Naive thymus-derived CD8-positive, alpha-beta T cell (primary cell): Measurements from ENCODE around the gene FGB. TPM values are rescaled to one million over a fixed set of nuclear protein-coding genes. Genes with fewer than 3 reads are reported as not detected.

Experiments used
- ATAC-seq, 2 donors: fragments of 150-1000 bp; cut with Tn5 transposase in 1 of 2; sonication (Bioruptor Pico), chemical (Tn5 transposase) in 1 of 2; 1 replicate in 1 of 2; 2 replicates in 1 of 2; pipeline ENCODE4 v1.10.0; 2021; ENCODE audit warnings: mild to moderate bottlenecking in 2 of 2, moderate library complexity in 2 of 2
- POLR2A ChIA-PET: fragments of 350-600 bp; sonication (Branson Sonifier 250); formaldehyde crosslinking; loops from one replicate; lab custom pipeline; 2021; ENCODE audit warnings: antibody characterized with exemption; lab: Charles Lee
- DNase-seq, 10 donors: peaks; one replicate each; pipeline versions ENCODE4 v3.0.0 to v3.0.0-alpha.2; 2020 to 2022
- H3K27ac Mint-ChIP-seq, 10 donors: one replicate each; pipeline ENCODE4 v1.8.0; 2020 to 2022; ENCODE audit warnings: mild to moderate bottlenecking in 10 of 10, mixed read lengths in 10 of 10, moderate library complexity in 4 of 10, inconsistent platforms in 1 of 10
- H3K27me3 Mint-ChIP-seq, 5 donors: one replicate each; pipeline ENCODE4 v1.8.0; 2021 to 2022; ENCODE audit warnings: mixed read lengths in 5 of 5
- H3K36me3 Mint-ChIP-seq, 3 donors: one replicate each; pipeline ENCODE4 v1.8.0; 2020 to 2022; ENCODE audit warnings: mixed read lengths in 3 of 3, mild to moderate bottlenecking in 2 of 3, inconsistent platforms in 1 of 3
- H3K4me1 Mint-ChIP-seq, 4 donors: one replicate each; pipeline ENCODE4 v1.8.0; 2021 to 2022; ENCODE audit warnings: mixed read lengths in 4 of 4
- H3K4me3 Mint-ChIP-seq, 10 donors: one replicate each; pipeline ENCODE4 v1.8.0; 2020 to 2022; ENCODE audit warnings: mild to moderate bottlenecking in 10 of 10, mixed read lengths in 10 of 10, moderate library complexity in 6 of 10, inconsistent platforms in 1 of 10
- H3K9me3 Mint-ChIP-seq, 9 donors: one replicate each; pipeline ENCODE4 v1.8.0; 2020 to 2022; ENCODE audit warnings: mixed read lengths in 9 of 9, mild to moderate bottlenecking in 3 of 9, inconsistent platforms in 1 of 9, moderate library complexity in 1 of 9
- polyA plus RNA-seq, 3 donors: library from polyadenylated mRNA; unstranded; fragments of 300-500 nt; fragmentation: Illumina TruSeq; gene quantifications; one replicate each; pipeline ENCODE4 v1.2.3, GENCODE V29; 2021
- total RNA-seq, 8 experiments: library from RNA in 2 of 8; stranded (reverse) in 2 of 8; gene quantifications; one replicate each; pipeline ENCODE4 v1.2.3 and lab custom pipeline; 2021 to 2026

FGB gene
- total and polyA plus RNA-seq, 5 experiments from 2014 or later: not detected

- H3K27ac Mint-ChIP-seq: peak within 1 kb of the TSS; percentile 95 to 99 (median 97)
- peak; percentile 89 to 98 (median 96) for DNase-seq
- peaks cover 13 to 39% (median 25%) of the 10 kb centered on the region in 4 donors for H3K4me1 Mint-ChIP-seq
- H3K36me3 Mint-ChIP-seq: peaks cover 0 to 28% (median 0%) of the 10 kb centered on the region in 3 donors
- H3K27me3 Mint-ChIP-seq: no peaks in the 10 kb centered on the region
- H3K4me3 Mint-ChIP-seq: peak within 1 kb of the TSS; percentile 96 to 100 (median 98)
- POLR2A ChIA-PET: interaction anchor here (0.9 to 1.0 kb wide), 2 partner anchors 219 to 1403 kb away, joined by 3 to 5 read pairs; partner anchors contain the start of gene CTSO
- no peaks in the 10 kb centered on the region for H3K9me3 Mint-ChIP-seq
- ATAC-seq: peak; percentile 94 to 96
These were observed 12.7 kb upstream of the FGB start, which contains the start of gene PLRG1 for GRCh38 chr4:154549894-154550790. TSS of gene PLRG1 (minus strand) at chr4:154550400. CDS start at chr4:154550308, 92 bp downstream.

GRCh38 chr4:154551872-154552686 is 10.7 kb upstream of the FGB start:
- H3K4me1 Mint-ChIP-seq: peaks cover 13 to 37% (median 25%) of the 10 kb centered on the region in 4 donors
- peak overlapping the region in 5 of 10 donors; percentile 56 to 77 (median 72) for H3K27ac Mint-ChIP-seq
- H3K27me3 Mint-ChIP-seq: no peaks in the 10 kb centered on the region
- H3K36me3 Mint-ChIP-seq: peaks cover 0 to 10% (median 0%) of the 10 kb centered on the region in 3 donors
- H3K9me3 Mint-ChIP-seq: no peaks in the 10 kb centered on the region
- POLR2A ChIA-PET: interaction anchor here (1.3 kb wide), 1 partner anchor 74 kb away, joined by 3 read pairs; no protein-coding TSS in a partner anchor
- peak; percentile 34 to 37 for ATAC-seq
- peak overlapping the region in 3 of 10 donors; percentile 10 to 45 (median 17) for H3K4me3 Mint-ChIP-seq
- peak; percentile 44 to 82 (median 66) for DNase-seq

- no peaks in the 10 kb centered on the region for H3K9me3 Mint-ChIP-seq
These were observed 3.7 kb upstream of the FGB start for GRCh38 chr4:154559141-154559493.

GRCh38 chr4:154559494-154560418 is 3.1 kb upstream of the FGB start:
- Mint-ChIP-seq H3K36me3 (no peaks in the 10 kb centered on the region), H3K4me3 (no peak overlapping the region), H3K4me1 (no peaks in the 10 kb centered on the region), H3K27ac (no peak overlapping the region), H3K9me3 (no peaks in the 10 kb centered on the region), H3K27me3 (peaks cover 0 to 12% (median 6%) of the 10 kb centered on the region in 5 donors)
- ATAC-seq (no peak), DNase-seq (no peak)
- POLR2A ChIA-PET: no interaction called here

More at GRCh38 chr4:154559141-154559493, 3.7 kb upstream of the FGB start:
- Mint-ChIP-seq H3K27me3 (peaks cover 0 to 12% (median 6%) of the 10 kb centered on the region in 5 donors), H3K4me3 (no peak overlapping the region), H3K4me1 (no peaks in the 10 kb centered on the region), H3K36me3 (no peaks in the 10 kb centered on the region), H3K27ac (no peak overlapping the region)
- ATAC-seq: no peak
- POLR2A ChIA-PET: no interaction called here
- no peak for DNase-seq

- Mint-ChIP-seq H3K9me3 (no peaks in the 10 kb centered on the region), H3K4me3 (no peak overlapping the region), H3K27ac (no peak overlapping the region), H3K36me3 (no peaks in the 10 kb centered on the region), H3K4me1 (no peaks in the 10 kb centered on the region), H3K27me3 (peaks cover 0 to 12% (median 6%) of the 10 kb centered on the region in 5 donors)
- no peak for ATAC-seq
- POLR2A ChIA-PET: no interaction called here
- no peak for DNase-seq
These were observed 2.4 kb upstream of the FGB start for GRCh38 chr4:154560419-154560801.

- H3K9me3 Mint-ChIP-seq: no peaks in the 10 kb centered on the region
- H3K4me1 Mint-ChIP-seq: no peaks in the 10 kb centered on the region
- DNase-seq: no peak
- H3K36me3 Mint-ChIP-seq: no peaks in the 10 kb centered on the region
- ATAC-seq: no peak
- no peak overlapping the region for H3K27ac Mint-ChIP-seq
- peaks cover 0 to 12% (median 6%) of the 10 kb centered on the region in 5 donors for H3K27me3 Mint-ChIP-seq
- POLR2A ChIA-PET: no interaction called here
- H3K4me3 Mint-ChIP-seq: no peak overlapping the region
These were observed 2.0 kb upstream of the FGB start for GRCh38 chr4:154560824-154561231.

GRCh38 chr4:154564311-154564710 is 1.5 kb downstream of the FGB start:
- H3K9me3 Mint-ChIP-seq: no peaks in the 10 kb centered on the region
- H3K4me3 Mint-ChIP-seq: no peak overlapping the region
- H3K36me3 Mint-ChIP-seq: no peaks in the 10 kb centered on the region
- POLR2A ChIA-PET: no interaction called here
- ATAC-seq (no peak), DNase-seq (no peak)
- H3K4me1 Mint-ChIP-seq: no peaks in the 10 kb centered on the region
- H3K27me3 Mint-ChIP-seq: peaks cover 0 to 9% (median 6%) of the 10 kb centered on the region in 5 donors
- H3K27ac Mint-ChIP-seq: no peak overlapping the region

GRCh38 chr4:154565704-154566103 is 2.9 kb downstream of the FGB start:
- Mint-ChIP-seq H3K9me3 (no peaks in the 10 kb centered on the region), H3K36me3 (no peaks in the 10 kb centered on the region), H3K27me3 (peaks cover 0 to 9% (median 3%) of the 10 kb centered on the region in 5 donors), H3K4me1 (no peaks in the 10 kb centered on the region), H3K27ac (no peak overlapping the region), H3K4me3 (no peak overlapping the region)
- POLR2A ChIA-PET: no interaction called here
- ATAC-seq (no peak), DNase-seq (no peak)

- Mint-ChIP-seq H3K4me3 (no peak overlapping the region), H3K36me3 (no peaks in the 10 kb centered on the region), H3K27me3 (peaks cover 2 to 9% (median 6%) of the 10 kb centered on the region in 5 donors), H3K9me3 (no peaks in the 10 kb centered on the region), H3K4me1 (no peaks in the 10 kb centered on the region), H3K27ac (no peak overlapping the region)
- POLR2A ChIA-PET: no interaction called here
- DNase-seq (no peak), ATAC-seq (no peak)
These were observed 3.9 kb downstream of the FGB start for GRCh38 chr4:154566639-154567204.

- Mint-ChIP-seq H3K4me1 (no peaks in the 10 kb centered on the region), H3K36me3 (no peaks in the 10 kb centered on the region), H3K4me3 (no peak overlapping the region), H3K9me3 (no peaks in the 10 kb centered on the region), H3K27me3 (peaks cover 1 to 9% (median 7%) of the 10 kb centered on the region in 5 donors), H3K27ac (no peak overlapping the region)
- ATAC-seq: no peak
- POLR2A ChIA-PET: no interaction called here
- DNase-seq: no peak
These were observed 6.2 kb downstream of the FGB start for GRCh38 chr4:154569028-154569427.

- no peak for ATAC-seq
- POLR2A ChIA-PET: no interaction called here
- H3K27ac Mint-ChIP-seq: no peak overlapping the region
- no peaks in the 10 kb centered on the region for H3K4me1 Mint-ChIP-seq
- no peak for DNase-seq
- no peaks in the 10 kb centered on the region for H3K9me3 Mint-ChIP-seq
- no peak overlapping the region for H3K4me3 Mint-ChIP-seq
- no peaks in the 10 kb centered on the region for H3K36me3 Mint-ChIP-seq
- peaks cover 1 to 9% (median 7%) of the 10 kb centered on the region in 5 donors for H3K27me3 Mint-ChIP-seq
These were observed 6.8 kb downstream of the FGB start for GRCh38 chr4:154569584-154569983.
